Measurements from ENCODE around the gene CCDC188. TPM values are rescaled to one million over a fixed set of nuclear protein-coding genes. Genes with fewer than 3 reads are reported as not detected.
A peak's percentile ranks its signal among the peaks of the same experiment; 100 is the strongest.

Gene CCDC188
- total RNA-seq, 1 experiment from 2014 or later: not detected

GRCh38 chr22:20156611-20157429, 6.0 kb upstream of the CCDC188 start:
- Histone ChIP-seq H4K20me1 (ENCODE audit: insufficient read depth) (peaks cover 3% of the 10 kb centered on the region; the same call in 1 of the 2 replicates), H3K4me1 (replicated peaks; ENCODE audit: insufficient read depth) (no peaks in the 10 kb centered on the region), H3K9me3 (ENCODE audit: insufficient read depth, low read depth) (no peaks in the 10 kb centered on the region), H2AFZ (no peak overlapping the region), H3K36me3 (ENCODE audit: low read depth) (no peaks in the 10 kb centered on the region), H3K79me2 (ENCODE audit: low read depth) (no peaks in the 10 kb centered on the region), H3F3A (ENCODE audit: insufficient read depth, low read depth) (no peaks in the 10 kb centered on the region), H3K4me2 (no peak overlapping the region), H3K27me3 (ENCODE audit: insufficient read depth, low read depth) (peaks cover 15% of the 10 kb centered on the region), H3K9me2 (ENCODE audit: insufficient read depth) (no peaks in the 10 kb centered on the region), H3K27ac (no peak overlapping the region), H3K4me3 (no peak overlapping the region)
- peak; percentile 38 to 73 for DNase-seq
- TF ChIP-seq CTCF (conservative IDR thresholded peaks at IDR 0.05) (peak; percentile 97), EZH2 (IDR thresholded peaks at IDR 0.05; ENCODE audit: low read depth) (no peak)
- ChIA-PET CTCF (interaction anchor here (0.6 kb wide), 1 partner anchor 126 kb away, joined by 11 read pairs; no protein-coding TSS in a partner anchor), POLR2A (ENCODE audit: unreplicated experiment) (no interaction called here)
- BruUV-seq (replicated peaks): no TSS peak
- intact Hi-C loops (cut with micrococcal nuclease; ENCODE audit: unreplicated experiment): loop anchor here (1.0 to 10.0 kb wide), 5 partner anchors 81 to 538 kb away; no protein-coding TSS in a partner anchor

- Histone ChIP-seq H3K9me2 (ENCODE audit: insufficient read depth) (no peaks in the 10 kb centered on the region), H3K4me2 (no peak overlapping the region), H3F3A (ENCODE audit: insufficient read depth, low read depth) (no peaks in the 10 kb centered on the region), H3K27me3 (ENCODE audit: insufficient read depth, low read depth) (peaks cover 15% of the 10 kb centered on the region), H3K9me3 (ENCODE audit: insufficient read depth, low read depth) (no peaks in the 10 kb centered on the region), H3K79me2 (ENCODE audit: low read depth) (no peaks in the 10 kb centered on the region), H3K4me3 (no peak overlapping the region), H4K20me1 (ENCODE audit: insufficient read depth) (peaks cover 3% of the 10 kb centered on the region; the same call in 1 of the 2 replicates), H3K4me1 (replicated peaks; ENCODE audit: insufficient read depth) (no peaks in the 10 kb centered on the region), H3K36me3 (ENCODE audit: low read depth) (no peaks in the 10 kb centered on the region), H3K27ac (no peak overlapping the region), H2AFZ (no peak overlapping the region)
- ChIA-PET POLR2A (ENCODE audit: unreplicated experiment) (no interaction called here), CTCF (no interaction called here)
- no peak for DNase-seq
- TF ChIP-seq EZH2 (IDR thresholded peaks at IDR 0.05; ENCODE audit: low read depth) (no peak), CTCF (conservative IDR thresholded peaks at IDR 0.05) (no peak)
- no TSS peak for BruUV-seq (replicated peaks)
- intact Hi-C loops (cut with micrococcal nuclease; ENCODE audit: unreplicated experiment): loop anchor here (5.0 to 10.0 kb wide), 3 partner anchors 261 to 539 kb away; no protein-coding TSS in a partner anchor
These were observed 5.2 kb upstream of the CCDC188 start for GRCh38 chr22:20156042-20156389.

GRCh38 chr22:20155330-20156041, 4.6 kb upstream of the CCDC188 start:
- no peaks in the 10 kb centered on the region for H3K4me1 ChIP-seq (replicated peaks; ENCODE audit: insufficient read depth)
- no peak for DNase-seq
- no peaks in the 10 kb centered on the region for H3K9me3 ChIP-seq (ENCODE audit: insufficient read depth, low read depth)
- BruUV-seq (replicated peaks): no TSS peak
- no peak overlapping the region for H3K4me3 ChIP-seq
- H4K20me1 ChIP-seq (ENCODE audit: insufficient read depth): peaks cover 3% of the 10 kb centered on the region; the same call in 1 of the 2 replicates
- TF ChIP-seq CTCF (conservative IDR thresholded peaks at IDR 0.05) (no peak), EZH2 (IDR thresholded peaks at IDR 0.05; ENCODE audit: low read depth) (no peak)
- no peak overlapping the region for H2AFZ ChIP-seq
- no peaks in the 10 kb centered on the region for H3K9me2 ChIP-seq (ENCODE audit: insufficient read depth)
- no peaks in the 10 kb centered on the region for H3K36me3 ChIP-seq (ENCODE audit: low read depth)
- intact Hi-C loops (cut with micrococcal nuclease; ENCODE audit: unreplicated experiment): loop anchor here (5.0 to 10.0 kb wide), 3 partner anchors 262 to 539 kb away; no protein-coding TSS in a partner anchor
- H3K4me2 ChIP-seq: no peak overlapping the region
- no peaks in the 10 kb centered on the region for H3F3A ChIP-seq (ENCODE audit: insufficient read depth, low read depth)
- ChIA-PET POLR2A (ENCODE audit: unreplicated experiment) (no interaction called here), CTCF (no interaction called here)
- H3K79me2 ChIP-seq (ENCODE audit: low read depth): no peaks in the 10 kb centered on the region
- H3K27me3 ChIP-seq (ENCODE audit: insufficient read depth, low read depth): peaks cover 15% of the 10 kb centered on the region
- H3K27ac ChIP-seq: no peak overlapping the region
